ENCODE results near the gene SPO11.

SPO11 gene

DNA sequence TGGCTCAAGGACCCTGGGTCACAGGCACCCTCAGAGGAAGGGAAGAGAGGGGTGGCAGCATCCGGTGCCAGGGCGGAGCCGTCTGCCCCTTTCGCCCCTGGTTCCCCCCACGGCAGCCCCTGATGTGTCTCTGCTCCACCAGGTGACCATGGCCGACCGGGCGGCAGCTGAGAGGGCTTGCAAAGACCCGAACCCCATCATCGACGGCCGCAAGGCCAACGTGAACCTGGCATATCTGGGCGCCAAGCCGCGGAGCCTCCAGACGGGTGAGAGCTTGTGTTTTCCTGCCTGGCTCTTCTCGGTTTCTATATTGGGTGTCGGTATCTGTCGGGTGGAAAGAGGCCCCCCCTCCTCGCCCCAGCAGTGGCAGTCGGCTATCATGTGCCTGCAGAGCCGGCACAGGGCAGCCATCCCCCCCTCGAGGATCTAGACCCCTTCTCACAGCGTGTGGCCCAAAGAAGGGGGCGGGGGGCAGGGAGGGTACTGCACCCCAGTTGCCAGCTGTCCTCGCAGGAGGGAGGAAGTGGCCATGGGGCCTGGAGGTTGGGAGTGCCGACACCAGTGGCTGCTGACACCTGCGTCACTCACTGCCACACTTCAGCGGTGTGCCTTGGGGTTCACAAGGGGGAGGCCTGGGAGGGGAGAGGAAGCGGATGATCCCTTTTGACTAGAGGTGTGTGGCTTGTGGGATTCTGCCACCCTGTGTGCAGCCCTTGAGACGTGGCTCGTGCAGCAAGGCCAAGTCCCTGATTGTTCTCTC is 63.1 kb downstream of the SPO11 start:
- peak; percentile 84 to 88 for DNase-seq
